ENCODE data around the gene MED25.
A peak's percentile ranks its signal among the peaks of the same experiment; 100 is the strongest.

MED25 gene

DNA sequence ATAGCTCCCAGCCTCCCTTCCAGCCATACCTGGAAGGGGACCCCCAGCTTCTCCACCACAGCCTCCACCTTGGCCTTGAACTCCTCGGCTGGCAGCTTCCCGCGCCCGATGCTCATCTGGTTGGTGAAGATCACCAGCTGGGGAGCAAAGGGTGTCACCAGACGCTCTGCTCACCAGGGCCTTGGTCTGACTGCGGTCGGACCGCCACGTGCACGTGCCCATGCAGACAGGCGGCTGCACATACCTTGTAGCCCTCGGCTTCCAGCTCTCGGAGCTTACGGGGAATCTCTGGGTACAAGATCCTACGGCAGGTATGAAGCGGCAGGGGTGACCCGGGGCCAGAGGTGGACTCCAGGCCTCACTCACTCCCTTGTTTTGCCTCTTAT, 45.8 kb downstream of the MED25 start:
- TF ChIP-seq, protein P1, sequence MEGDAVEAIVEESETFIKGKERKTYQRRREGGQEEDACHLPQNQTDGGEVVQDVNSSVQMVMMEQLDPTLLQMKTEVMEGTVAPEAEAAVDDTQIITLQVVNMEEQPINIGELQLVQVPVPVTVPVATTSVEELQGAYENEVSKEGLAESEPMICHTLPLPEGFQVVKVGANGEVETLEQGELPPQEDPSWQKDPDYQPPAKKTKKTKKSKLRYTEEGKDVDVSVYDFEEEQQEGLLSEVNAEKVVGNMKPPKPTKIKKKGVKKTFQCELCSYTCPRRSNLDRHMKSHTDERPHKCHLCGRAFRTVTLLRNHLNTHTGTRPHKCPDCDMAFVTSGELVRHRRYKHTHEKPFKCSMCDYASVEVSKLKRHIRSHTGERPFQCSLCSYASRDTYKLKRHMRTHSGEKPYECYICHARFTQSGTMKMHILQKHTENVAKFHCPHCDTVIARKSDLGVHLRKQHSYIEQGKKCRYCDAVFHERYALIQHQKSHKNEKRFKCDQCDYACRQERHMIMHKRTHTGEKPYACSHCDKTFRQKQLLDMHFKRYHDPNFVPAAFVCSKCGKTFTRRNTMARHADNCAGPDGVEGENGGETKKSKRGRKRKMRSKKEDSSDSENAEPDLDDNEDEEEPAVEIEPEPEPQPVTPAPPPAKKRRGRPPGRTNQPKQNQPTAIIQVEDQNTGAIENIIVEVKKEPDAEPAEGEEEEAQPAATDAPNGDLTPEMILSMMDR (IDR thresholded peaks at IDR 0.05; ENCODE audit: low read depth, low read length): no peak
- TF ChIP-seq MYC (IDR thresholded peaks at IDR 0.05; ENCODE audit: low read depth, low read length) (no peak), POLR2A (IDR thresholded peaks at IDR 0.05; ENCODE audit: extremely low read depth, insufficient read length) (no peak)
- TF ChIP-seq, protein P2, sequence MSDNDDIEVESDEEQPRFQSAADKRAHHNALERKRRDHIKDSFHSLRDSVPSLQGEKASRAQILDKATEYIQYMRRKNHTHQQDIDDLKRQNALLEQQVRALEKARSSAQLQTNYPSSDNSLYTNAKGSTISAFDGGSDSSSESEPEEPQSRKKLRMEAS (IDR thresholded peaks at IDR 0.05; ENCODE audit: low read depth, low read length): no peak
- no peak overlapping the region for H3K4me3 ChIP-seq (ENCODE audit: low read depth, low read length)
- DNase-seq (ENCODE audit: low read depth): no peak

DNA sequence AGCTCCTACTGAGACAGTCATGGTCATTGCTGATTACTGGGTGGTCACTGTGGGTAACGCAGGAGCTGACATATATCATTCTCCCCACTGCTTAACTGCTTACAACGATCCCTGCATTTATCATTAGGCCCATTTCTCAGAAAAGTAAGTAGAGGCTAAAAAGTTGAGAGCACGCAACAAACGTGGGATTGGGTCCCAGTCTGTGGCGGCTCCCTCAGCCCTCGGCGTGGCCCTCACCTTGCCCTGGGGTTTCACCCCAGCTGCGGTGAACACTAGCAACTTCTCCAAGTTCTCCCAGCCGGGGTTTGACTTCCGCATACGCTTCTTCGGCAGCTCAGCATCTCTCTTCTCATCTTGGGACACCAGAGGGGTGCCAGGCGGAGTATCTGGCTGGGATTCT, 46.8 kb downstream of the MED25 start:
- H3K4me3 ChIP-seq (ENCODE audit: low read depth, low read length): no peak overlapping the region
- no peak for DNase-seq (ENCODE audit: low read depth)
- TF ChIP-seq, protein P2 (IDR thresholded peaks at IDR 0.05; ENCODE audit: low read depth, low read length): no peak

DNA sequence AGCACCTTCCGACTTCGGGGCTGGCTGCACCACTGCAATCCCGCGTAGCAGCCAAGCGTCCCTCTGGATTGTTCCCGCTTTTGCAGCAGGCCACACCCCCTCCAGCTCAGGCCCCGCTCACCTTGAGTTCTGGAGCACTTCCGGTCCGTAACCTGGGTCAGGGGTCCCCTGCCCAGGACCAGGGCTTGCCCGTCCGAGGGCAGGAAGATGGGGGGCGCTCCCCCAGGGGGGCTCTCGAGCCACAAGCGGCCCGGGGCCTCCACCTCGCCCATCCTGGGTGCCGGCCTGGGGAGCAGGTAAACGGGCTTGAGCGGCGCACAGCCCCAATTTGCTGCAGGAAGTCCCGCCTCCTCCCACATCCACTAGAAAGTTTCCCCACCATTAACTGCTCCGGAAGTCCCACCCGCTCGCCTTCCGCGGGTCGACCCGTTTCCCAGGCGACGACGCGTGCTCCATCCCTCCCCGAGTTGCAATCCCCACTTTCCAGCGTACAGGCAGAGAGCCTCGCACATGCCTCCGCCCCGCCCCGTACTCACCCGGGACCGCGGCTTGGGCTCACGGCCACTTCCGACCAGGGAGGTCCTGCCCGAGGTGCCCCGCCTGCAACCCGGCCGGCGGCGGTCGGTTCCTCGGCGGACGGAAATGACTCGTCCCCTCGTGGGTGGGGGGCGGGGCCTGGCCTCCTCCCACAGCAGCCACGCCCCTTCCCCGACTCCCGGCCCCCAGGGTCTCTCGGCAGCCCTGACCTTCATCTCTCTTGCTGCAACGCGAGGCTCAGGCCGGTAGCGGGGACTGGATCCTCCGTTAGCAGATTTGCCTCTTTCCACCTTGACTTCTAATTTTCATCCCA, 49.1 kb downstream of the MED25 start, which contains the start of gene PNKP:
Gene PNKP, minus strand, starts transcription at position 644 of the 850 bp plus-strand sequence. Its CDS starts 372 bp downstream, at position 272.
- H3K4me3 ChIP-seq (ENCODE audit: low read depth, low read length): peak within 1 kb of the TSS; percentile 79
- TF ChIP-seq POLR2A (IDR thresholded peaks at IDR 0.05; ENCODE audit: extremely low read depth, insufficient read length): peak; percentile 72
- TF ChIP-seq, protein P1 (IDR thresholded peaks at IDR 0.05; ENCODE audit: low read depth, low read length): no peak
- peak; percentile 22 for TF ChIP-seq MYC (IDR thresholded peaks at IDR 0.05; ENCODE audit: low read depth, low read length)
- TF ChIP-seq, protein P2 (IDR thresholded peaks at IDR 0.05; ENCODE audit: low read depth, low read length): peak; percentile 56; the same call in 1 of the 2 replicates
- peak; percentile 93 for DNase-seq (ENCODE audit: low read depth)

DNA sequence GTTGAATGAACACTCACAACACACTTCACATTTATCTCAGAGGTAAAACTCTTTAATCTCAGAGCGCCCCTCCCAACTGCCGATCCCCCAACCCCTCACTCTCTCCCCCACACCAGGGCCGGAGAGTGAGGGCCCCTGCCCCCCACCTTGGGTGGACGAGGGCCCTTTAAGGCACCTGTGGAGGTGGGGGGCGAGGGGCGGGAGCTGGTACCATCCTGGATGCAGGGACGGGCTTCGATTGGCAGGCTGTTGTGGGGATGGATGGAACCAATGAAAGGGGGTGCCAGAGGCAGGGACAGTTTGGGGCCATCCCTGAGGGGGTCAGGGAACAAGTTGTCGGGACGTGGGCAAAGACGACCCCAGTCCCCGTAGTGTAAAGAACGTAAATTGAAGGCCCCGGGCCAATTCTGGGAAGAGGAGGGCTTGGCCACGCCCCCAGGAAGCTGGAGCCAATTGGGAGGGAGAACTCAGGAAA, 51.0 kb downstream of the MED25 start:
- H3K4me3 ChIP-seq (ENCODE audit: low read depth, low read length): no peak overlapping the region
- TF ChIP-seq, protein P1 (IDR thresholded peaks at IDR 0.05; ENCODE audit: low read depth, low read length): no peak
- TF ChIP-seq MYC (IDR thresholded peaks at IDR 0.05; ENCODE audit: low read depth, low read length) (no peak), POLR2A (IDR thresholded peaks at IDR 0.05; ENCODE audit: extremely low read depth, insufficient read length) (no peak)
- TF ChIP-seq, protein P2 (IDR thresholded peaks at IDR 0.05; ENCODE audit: low read depth, low read length): no peak
- no peak for DNase-seq (ENCODE audit: low read depth)

DNA sequence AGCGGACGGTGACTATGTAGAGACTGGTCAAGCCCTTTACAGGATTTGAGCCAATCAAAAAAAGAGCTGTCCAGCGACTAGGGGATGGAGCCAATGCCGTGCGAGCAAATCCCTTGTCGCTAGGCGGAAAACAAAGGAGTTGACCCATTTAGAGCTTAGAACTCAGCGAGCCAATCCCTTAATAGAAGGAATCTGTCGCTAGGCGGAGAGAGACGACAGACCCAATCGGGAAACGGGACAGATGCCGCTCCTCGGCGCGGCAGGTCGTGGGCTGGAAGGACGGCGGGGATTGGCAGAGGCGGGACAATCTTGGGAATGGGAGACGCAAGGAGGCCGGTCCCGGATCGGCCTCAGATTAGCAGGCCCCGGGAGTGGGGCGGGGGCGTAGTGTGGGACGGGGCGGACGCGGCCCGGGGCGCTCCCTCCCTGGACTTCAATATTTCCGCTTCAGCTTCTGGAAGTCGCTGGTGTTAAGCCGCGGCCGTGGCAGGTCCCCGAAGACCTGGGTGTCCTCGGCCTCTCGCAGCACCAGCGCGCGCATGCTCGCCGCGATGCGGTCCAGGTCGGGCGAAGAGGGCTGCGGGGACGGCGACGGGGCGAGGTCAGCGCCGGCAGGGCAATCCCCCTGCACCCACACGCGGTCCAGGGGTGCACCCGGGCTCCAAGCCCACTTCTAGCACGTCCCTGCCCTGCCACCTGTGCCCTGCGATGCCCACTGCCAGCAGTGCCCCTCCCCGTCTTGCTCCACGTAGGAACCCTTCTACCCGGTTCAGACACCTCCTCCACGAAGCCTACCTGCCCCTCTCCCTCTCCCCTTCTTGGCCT, 51.6 kb downstream of the MED25 start:
- H3K4me3 ChIP-seq (ENCODE audit: low read depth, low read length): peak overlapping the region; percentile 59
- DNase-seq (ENCODE audit: low read depth): peak; percentile 99
- TF ChIP-seq, protein P2 (IDR thresholded peaks at IDR 0.05; ENCODE audit: low read depth, low read length): no peak; the same call in 1 of the 2 replicates
- TF ChIP-seq, protein P1 (IDR thresholded peaks at IDR 0.05; ENCODE audit: low read depth, low read length): no peak
- TF ChIP-seq MYC (IDR thresholded peaks at IDR 0.05; ENCODE audit: low read depth, low read length) (no peak), POLR2A (IDR thresholded peaks at IDR 0.05; ENCODE audit: extremely low read depth, insufficient read length) (peak; percentile 31)
